GM04503 (cell line): ENCODE data around the gene REEP1.
"Not testable (repeated sequence)": the region's sequence is repeated elsewhere in the genome, so short reads cannot be mapped to it uniquely, and the experiment has no call there.

Experiments
- DNase-seq: peaks from one replicate; pipeline ENCODE4 v3.0.0-alpha.2; 2012; ENCODE audit warnings: low read depth

Gene REEP1

GRCh38 chr2:86283411-86284030 lies 53.9 kb downstream of the REEP1 start:
- DNase-seq = no peak

DNA sequence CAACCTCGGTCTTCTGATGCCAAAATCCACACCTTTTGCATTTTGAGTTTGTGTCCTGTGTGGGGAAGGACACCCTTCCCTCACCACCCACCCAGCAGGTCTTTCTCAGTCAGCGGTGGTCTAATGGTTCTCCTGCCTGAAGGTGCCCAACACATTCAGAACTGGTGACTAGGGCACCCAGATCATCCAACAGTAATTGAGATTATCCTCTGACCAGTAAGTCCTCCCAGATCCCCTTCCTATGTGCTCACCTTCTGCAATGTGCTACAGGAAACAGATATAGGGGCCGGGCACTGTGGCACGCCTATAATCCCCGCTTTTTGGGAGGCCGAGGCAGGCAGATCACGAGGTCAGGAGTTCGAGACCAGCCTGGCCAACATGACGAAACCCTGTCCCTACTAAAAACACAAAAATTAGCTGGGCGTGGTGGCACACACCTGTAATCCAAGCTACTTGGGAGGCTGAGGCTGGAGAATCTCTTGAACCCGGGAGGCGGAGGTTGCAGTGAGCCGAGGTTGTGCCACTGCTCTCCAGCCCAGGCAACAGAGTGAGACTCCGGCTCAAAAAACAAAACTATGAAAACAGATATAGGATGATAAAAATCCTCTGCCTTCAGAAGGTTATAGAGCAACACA lies 56.2 kb downstream of the REEP1 start:
- DNase-seq = no peak

GRCh38 chr2:86280191-86280667 lies 57.2 kb downstream of the REEP1 start:
- peak; percentile 9 for DNase-seq

DNA sequence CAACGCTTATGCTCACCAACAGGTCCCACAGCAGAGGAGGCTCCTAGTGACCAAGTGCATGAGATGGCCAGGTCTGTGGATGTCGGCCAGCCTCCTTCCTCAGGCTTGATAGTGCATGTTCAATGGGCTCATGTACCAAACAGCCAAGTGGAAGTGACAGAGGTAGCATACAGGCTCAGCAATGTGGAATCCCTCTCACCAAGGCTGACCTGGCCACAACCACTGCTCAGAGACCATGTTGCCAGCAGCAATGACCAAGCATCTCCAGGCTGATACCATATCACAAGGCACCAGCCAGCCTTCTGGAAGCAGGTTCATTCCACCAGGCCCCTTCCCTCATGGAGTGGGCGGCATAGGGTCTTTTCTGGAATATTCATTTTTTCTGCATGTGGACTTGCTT lies 61.5 kb downstream of the REEP1 start:
- DNase-seq = no peak

DNA sequence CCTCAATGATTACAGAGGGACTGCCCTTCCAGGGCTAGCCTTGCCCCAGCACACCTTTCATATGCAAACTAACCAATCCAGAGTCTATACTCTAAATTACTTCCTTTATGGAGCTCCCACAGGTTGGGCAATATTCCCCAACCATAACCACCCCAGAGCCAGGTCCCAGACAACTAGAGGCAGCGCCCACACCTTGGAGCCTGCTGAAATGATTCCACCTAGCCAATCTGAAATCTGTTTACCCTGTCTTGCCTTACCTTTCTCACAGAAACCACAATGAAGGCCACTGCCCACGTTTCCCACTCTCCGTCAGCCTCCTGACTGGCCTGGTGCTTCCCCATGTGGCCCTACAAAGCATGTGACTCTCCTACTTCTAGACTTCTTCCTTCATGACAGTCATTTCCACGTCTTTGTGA lies 62.0 kb downstream of the REEP1 start:
- DNase-seq = no peak

- no peak for DNase-seq
Measured at GRCh38 chr2:86274918-86275275, 62.5 kb downstream of the REEP1 start.

GRCh38 chr2:86274265-86274917 lies 63.0 kb downstream of the REEP1 start:
- DNase-seq = peak; percentile 16

GRCh38 chr2:86272111-86272510 lies 65.3 kb downstream of the REEP1 start:
- DNase-seq = no peak

GRCh38 chr2:86271248-86271647 lies 66.2 kb downstream of the REEP1 start:
- no peak for DNase-seq

DNA sequence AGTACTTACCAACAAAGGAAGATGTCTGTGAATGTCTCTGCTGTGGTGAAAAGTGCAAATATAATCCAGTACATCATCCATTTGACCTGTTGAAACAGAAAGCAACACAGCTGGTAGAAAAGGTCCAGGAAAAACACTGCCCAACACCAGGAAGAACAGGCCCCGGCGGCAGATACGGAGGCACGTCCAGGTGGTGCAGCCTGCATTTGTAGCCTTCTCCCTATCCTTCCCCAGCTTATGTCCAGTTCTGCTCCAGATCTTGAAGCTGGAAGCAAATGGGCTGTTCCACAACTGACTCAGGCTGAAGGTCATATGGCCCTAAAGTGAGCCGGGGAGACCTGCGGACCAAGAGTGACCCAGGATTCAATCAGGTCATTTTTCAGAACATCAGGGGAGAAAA lies 73.5 kb downstream of the REEP1 start:
- no peak for DNase-seq

GRCh38 chr2:86260978-86261377 lies 76.4 kb downstream of the REEP1 start:
- DNase-seq = no peak

DNA sequence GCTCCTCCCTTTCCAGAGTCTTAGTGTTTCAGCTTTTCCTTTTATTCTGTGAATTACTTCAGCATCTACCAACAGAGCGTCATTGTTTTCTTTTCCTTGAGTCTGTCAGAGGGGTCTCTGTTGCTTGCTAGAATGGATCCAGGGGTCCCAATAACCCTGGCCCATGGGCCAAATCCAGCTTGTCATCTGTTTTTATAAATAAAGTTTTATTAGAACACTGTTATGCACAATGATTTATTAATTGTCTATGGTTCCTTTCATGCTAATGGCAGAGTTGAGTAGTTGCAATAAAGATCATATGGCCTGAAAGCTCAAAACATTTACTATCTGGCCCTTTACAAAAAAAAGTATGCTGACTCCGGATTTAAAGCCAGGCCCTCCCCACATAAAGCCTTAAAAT lies 79.3 kb downstream of the REEP1 start:
- DNase-seq = no peak

DNA sequence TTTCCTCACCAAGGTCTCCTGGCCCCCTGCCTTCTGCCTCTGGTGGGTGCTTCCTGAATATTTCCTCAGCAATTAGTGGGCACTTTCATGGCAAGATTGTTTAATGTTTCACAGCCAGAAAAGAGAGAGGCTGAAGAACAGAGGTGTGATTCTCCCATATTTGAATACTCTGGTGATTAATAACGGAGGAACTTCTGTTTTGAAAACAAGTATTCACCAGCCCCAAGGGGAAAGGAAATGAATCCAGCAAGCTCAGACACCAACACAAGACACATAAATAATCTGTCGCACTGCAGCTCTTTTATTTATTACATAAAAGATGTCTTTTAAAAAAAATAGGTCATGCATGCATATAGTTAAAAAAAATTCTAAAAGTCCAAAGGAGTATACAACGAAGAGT lies 80.4 kb downstream of the REEP1 start:
- no peak for DNase-seq

DNA sequence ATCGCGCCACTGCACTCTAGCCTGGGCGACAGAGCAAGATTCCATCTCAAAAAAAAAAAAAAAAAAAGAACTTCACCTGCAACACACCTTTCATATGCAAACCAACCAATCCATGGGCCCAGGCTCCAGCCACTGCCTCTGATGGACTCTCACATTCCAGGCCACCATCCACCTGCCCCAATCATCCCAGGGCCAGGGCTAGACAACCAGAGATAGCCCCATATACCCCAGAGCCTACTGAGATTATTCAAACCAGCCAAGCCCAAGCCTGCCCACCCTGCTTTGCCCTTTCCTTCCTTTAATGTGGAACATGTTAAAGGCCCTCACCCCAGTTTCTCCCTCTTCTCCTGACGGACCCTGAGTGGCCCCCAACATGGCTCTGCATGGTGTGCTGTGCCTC lies 81.1 kb downstream of the REEP1 start:
- no peak for DNase-seq

GRCh38 chr2:86254576-86255538 lies 82.6 kb downstream of the REEP1 start:
- no peak for DNase-seq

GRCh38 chr2:86253424-86253823 lies 84.0 kb downstream of the REEP1 start:
- no peak for DNase-seq

GRCh38 chr2:86251840-86252266 lies 85.6 kb downstream of the REEP1 start:
- no peak for DNase-seq

DNA sequence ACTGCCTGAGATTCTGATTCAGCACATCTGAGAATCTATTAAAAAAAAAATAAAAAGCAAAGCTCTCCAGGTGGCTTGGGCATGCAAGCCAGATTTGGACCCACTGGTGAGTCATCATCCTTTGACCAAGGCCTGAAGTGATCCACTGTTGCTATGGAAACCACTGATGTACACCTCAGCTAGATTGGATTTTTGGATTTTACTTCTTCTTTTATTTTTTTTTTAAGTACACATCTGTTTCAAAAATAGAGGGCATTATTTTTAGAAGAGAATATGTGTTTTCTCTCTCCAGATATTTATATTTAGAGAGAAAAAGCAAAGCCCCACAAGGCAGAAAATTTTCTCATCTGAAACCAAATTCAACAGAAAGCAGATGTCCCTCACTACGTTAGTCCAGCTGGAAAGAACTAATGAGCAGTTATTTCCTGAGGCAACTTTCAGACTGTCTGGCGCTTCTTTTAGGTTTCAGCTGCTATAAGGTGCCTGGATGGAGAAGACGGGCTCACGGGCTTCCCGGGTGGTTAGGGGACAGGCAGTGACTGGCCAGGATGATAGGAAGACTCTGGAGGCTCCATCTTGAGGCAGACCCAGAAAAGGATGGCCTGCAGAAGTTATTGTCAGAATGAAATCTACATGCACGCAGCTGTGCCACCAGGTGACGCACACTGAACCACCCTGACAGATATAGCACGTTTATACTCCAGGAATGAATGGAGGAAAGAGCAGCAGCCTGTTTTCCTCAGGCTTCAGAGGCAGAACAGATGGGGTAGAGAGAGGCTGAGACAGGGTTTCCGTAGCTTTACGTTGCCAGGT lies 87.6 kb downstream of the REEP1 start:
- peak; percentile 30 for DNase-seq

GRCh38 chr2:86249176-86249575 lies 88.2 kb downstream of the REEP1 start:
- DNase-seq = no peak

- DNase-seq = not testable (repeated sequence)
Measured at GRCh38 chr2:86245222-86245621, 92.2 kb downstream of the REEP1 start.

GRCh38 chr2:86244781-86245180 lies 92.6 kb downstream of the REEP1 start:
- DNase-seq = not testable (repeated sequence)
